GM18520 (cell line): Measurements from ENCODE around the gene SPINT1.

ENCODE experiments used
- ATAC-seq: cut with Tn5 transposase; IDR thresholded peaks from one replicate; pipeline ENCODE4 v1.9.1; 2021; ENCODE audit not compliant: unreplicated experiment

SPINT1 gene

DNA sequence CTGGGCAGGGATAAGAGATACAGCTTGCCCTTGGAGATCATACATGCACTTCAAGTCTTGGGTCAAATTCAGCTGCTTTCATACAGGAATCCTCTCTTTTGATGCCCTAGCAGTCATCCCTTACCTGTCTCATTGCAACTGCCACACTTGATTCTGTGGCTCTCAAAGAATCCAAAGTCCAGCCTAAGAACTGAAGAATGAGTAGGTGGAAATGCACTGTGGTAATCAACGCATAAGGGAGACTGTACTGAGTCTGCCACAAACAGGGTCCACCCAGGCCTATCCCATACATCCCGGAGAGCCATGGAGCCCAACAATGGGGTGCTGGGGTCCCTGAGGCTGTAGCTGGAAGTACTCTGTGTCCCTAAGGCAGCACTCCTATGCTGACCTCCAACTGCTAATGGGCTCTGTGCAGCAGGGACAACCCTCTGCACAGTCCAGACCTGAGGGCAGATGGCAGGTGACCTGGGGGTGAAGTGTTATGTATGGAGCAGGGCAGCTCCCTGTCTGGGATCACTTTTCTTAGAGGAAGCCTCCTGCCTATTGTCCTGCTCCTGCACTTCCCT is 48.7 kb downstream of the SPINT1 start:
- ATAC-seq, result no peak

DNA sequence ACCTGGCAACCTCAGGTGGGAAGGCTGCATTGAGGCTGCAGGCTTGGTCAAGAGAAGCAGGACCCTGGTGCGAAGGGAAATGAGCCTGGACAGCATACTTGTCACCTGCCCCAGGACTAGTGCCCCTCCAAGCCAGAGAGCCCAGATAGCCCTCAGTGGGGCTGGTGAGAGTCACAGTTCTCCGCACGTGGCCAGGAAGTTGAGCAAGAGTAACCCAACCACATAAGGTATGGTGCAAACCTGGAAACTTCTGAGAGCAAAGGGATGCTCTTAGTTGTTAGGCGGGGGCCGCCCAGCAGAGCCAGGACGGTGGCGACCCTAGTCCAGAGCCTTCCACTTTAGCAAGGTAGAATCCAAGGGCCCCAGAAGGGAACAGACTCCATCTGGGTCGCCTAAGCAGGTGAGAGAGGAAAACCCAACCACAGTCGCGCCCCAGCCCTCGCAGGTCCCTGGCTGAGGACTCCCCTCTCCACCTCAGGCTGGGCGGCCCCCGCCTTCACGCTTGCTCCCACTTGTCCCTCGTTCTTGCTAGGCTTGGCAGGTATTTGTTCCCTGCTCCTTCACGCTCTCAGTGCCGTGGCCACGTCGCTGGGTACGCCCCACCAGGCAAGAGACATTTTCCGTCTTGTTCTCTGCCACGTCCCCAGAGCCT is 49.3 kb downstream of the SPINT1 start:
- no peak for ATAC-seq

DNA sequence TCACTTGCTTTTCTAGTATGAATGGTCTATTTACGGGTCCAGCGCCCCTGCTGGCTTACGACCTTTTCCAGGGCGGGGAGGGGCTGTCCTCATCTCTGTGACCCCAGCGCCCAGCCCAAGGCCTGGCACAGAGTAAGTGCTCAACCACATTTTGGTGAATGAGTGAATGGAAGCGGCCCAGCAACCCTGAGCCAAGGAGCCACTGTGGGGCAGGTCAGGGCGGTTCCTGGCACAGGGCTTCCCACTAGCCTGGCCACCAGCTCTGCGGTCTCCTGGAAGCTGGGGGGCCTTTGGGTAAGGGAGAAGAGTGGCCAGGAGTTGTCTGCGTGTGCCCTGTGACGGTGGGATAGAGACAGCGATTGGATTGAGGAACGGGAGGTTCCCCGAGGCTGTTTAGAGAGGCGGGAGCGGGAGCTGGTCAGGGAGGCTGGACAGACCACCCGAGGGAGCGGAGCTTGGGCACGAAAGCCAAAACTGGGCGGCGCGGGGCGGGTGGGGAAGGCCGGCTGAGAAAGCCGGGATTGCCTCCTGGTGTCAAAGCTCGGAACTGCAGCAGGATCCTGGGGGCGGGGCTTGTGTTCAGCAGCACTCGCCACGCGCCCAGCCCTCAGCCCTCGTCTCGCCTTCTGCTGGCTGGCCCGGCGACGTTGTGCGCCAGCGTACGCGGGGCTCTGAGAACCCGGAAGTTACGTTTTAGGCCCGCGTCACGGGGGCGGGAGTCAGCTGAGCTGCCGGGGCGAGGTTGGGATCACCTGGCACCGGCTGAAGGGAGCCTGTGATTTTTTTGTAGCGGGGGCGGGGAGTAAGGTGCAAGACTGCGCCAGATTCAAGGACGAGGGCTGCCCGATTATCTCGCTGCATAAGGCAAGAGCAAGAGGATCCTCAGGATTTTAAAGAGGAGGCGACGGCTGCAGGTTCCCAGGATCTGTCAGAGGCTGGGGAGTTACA is 50.2 kb downstream of the SPINT1 start, which contains the start of gene VPS18:
Gene VPS18 (plus strand): TSS at position 718 of the 948 bp plus-strand sequence. CDS start 319 bp downstream, outside the sequence.
- ATAC-seq, result peak; percentile 87

DNA sequence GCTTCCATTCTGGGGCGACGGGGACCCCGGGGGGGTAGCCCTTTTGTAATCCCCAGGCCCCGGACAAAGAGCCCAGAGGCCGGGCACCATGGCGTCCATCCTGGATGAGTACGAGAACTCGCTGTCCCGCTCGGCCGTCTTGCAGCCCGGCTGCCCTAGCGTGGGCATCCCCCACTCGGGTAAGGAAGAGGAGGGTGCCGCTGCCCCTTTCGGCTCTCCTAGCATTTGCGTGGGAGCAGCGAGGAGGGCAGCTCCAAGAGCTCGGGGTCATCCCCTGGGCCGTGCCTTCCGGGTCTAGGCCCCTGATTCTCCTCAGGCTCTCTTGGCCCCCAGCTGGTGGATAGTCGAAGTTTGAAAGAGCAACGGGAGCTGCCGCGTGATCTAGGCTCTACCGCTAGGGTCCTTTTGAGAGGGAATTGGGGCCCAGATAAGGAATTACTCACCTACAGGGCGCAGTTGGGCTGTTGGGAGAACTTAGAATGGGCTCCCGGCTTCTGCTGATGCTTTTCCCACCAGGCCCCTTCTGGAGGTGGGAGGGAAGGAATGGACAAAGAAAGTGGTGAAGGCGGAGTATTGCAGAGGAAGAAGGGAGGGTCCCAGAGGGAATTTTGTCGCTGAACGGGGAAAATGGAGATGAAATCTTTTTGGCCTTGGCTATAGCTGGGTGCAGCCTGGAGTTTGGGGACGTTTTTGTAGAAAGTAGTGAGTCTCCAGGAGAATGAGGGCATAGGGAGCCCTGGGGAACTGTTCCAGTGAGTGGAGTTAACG is 51.0 kb downstream of the SPINT1 start:
- ATAC-seq, result no peak

DNA sequence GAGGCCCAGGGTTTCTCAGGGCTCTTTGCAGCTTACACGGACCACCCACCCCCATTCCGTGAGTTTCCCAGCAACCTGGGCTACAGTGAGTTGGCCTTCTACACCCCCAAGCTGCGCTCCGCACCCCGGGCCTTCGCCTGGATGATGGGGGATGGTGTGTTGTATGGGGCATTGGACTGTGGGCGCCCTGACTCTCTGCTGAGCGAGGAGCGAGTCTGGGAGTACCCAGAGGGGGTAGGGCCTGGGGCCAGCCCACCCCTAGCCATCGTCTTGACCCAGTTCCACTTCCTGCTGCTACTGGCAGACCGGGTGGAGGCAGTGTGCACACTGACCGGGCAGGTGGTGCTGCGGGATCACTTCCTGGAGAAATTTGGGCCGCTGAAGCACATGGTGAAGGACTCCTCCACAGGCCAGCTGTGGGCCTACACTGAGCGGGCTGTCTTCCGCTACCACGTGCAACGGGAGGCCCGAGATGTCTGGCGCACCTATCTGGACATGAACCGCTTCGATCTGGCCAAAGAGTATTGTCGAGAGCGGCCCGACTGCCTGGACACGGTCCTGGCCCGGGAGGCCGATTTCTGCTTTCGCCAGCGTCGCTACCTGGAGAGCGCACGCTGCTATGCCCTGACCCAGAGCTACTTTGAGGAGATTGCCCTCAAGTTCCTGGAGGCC is 55.8 kb downstream of the SPINT1 start:
- ATAC-seq, result no peak

DNA sequence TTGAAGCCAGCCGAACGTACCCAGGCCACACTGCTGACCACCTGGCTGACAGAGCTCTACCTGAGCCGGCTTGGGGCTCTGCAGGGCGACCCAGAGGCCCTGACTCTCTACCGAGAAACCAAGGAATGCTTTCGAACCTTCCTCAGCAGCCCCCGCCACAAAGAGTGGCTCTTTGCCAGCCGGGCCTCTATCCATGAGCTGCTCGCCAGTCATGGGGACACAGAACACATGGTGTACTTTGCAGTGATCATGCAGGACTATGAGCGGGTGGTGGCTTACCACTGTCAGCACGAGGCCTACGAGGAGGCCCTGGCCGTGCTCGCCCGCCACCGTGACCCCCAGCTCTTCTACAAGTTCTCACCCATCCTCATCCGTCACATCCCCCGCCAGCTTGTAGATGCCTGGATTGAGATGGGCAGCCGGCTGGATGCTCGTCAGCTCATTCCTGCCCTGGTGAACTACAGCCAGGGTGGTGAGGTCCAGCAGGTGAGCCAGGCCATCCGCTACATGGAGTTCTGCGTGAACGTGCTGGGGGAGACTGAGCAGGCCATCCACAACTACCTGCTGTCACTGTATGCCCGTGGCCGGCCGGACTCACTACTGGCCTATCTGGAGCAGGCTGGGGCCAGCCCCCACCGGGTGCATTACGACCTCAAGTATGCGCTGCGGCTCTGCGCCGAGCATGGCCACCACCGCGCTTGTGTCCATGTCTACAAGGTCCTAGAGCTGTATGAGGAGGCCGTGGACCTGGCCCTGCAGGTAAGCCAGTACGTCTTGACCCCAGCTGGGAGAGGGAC is 56.6 kb downstream of the SPINT1 start:
- ATAC-seq, result no peak

DNA sequence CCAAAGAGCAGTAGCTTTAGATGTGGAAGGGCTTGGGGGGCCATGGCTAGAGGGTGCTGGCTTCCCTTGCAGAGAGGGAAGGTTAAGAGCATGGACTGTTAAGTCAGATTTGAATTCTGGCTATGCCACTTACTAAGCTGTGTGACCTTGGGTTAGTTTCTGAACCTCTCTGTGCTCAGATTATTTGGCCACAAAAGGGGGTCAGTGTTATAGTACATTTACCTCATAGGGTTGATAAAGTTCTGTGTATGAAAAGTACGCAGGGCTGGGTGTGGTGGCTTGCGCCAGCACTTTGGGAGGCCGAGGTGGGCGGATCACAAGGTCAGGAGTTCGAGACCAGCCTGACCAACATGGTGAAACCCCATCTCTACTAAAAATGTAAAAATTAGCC is 57.2 kb downstream of the SPINT1 start:
- ATAC-seq, result no peak

DNA sequence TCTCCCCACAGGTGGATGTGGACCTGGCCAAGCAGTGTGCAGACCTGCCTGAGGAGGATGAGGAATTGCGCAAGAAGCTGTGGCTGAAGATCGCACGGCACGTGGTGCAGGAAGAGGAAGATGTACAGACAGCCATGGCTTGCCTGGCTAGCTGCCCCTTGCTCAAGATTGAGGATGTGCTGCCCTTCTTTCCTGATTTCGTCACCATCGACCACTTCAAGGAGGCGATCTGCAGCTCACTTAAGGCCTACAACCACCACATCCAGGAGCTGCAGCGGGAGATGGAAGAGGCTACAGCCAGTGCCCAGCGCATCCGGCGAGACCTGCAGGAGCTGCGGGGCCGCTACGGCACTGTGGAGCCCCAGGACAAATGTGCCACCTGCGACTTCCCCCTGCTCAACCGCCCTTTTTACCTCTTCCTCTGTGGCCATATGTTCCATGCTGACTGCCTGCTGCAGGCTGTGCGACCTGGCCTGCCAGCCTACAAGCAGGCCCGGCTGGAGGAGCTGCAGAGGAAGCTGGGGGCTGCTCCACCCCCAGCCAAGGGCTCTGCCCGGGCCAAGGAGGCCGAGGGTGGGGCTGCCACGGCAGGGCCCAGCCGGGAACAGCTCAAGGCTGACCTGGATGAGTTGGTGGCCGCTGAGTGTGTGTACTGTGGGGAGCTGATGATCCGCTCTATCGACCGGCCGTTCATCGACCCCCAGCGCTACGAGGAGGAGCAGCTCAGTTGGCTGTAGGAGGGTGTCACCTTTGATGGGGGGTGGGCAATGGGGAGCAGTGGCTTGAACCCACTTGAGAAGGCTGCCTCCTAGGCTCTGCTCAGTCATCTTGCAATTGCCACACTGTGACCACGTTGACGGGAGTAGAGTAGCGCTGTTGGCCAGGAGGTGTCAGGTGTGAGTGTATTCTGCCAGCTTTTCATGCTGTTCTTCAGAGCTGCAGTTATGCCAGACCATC is 59.0 kb downstream of the SPINT1 start:
- no peak for ATAC-seq

DNA sequence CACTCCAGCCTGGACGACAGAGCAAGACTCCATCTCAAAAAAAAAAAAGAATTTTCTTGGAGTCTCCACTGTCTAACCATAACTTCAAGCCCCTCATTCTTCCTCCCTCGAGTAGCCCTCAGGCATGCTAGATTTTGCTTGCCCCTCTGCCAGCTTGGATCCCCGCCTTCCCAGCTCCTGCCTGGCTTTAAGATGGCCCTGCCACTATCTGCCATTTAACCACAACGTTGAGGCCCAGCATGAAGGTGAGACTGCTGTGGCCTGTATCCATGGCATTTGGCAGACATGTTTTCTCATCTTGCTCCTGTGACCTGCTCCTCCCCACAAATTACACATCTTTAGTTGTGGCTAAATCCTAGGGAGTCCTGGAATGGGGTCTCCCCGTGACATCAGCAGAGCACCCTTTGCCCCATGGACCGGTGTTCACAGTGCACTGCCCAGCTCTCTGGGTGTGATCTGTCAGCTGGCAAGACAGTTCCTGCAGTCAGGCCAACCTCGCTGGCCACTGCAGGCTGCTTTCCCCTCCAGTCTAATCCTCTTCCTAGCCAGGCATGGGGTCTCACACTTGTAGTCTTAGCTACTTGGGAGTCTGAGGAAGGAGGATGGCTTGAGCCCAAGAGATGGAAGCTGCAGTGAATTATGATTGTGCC is 60.8 kb downstream of the SPINT1 start:
- ATAC-seq, result no peak

DNA sequence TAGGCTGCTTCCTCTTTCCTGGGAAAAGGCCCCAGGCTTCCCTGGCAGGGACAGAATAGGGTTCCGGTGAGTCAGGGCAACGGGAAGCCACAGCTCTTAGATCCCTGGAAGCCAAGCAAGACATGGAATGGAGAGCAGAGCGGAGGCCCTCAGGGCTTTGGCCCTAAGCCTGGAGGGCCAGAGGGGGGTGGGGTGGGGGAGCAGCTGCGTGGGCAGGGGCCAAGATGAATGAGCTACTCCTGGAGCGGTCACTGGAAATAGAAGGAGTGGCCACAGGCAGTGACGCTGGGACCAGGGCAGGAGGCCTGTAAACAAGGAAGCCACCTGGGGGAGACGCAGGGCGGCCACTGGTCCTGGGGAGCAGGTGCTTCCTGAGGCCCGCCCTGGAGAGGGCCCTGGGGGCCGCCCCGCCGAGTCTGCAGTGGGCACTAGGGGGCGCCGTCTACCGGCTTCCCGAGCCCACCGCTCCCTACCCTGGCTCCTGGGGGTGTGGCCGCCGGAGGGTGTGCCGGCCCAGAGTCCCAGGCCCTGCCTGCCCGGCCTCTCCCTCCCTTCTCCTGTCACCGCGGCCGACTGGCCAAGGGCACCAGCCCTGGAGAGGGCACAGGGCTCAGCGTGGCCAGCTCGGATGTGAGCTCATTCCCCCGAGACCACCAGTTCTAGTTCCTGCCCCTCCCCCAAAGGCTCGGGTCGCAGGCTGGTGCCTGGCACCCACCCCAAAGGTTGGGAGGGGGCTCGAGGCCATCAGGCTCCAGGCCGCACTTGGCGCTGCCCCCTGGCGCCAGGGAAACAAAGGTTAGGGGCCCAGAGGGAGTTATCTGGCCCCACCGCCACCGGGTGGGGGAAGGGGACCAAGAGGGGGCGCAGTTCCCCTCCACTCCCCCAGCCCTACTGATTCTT is 62.5 kb downstream of the SPINT1 start:
- peak; percentile 33 for ATAC-seq

DNA sequence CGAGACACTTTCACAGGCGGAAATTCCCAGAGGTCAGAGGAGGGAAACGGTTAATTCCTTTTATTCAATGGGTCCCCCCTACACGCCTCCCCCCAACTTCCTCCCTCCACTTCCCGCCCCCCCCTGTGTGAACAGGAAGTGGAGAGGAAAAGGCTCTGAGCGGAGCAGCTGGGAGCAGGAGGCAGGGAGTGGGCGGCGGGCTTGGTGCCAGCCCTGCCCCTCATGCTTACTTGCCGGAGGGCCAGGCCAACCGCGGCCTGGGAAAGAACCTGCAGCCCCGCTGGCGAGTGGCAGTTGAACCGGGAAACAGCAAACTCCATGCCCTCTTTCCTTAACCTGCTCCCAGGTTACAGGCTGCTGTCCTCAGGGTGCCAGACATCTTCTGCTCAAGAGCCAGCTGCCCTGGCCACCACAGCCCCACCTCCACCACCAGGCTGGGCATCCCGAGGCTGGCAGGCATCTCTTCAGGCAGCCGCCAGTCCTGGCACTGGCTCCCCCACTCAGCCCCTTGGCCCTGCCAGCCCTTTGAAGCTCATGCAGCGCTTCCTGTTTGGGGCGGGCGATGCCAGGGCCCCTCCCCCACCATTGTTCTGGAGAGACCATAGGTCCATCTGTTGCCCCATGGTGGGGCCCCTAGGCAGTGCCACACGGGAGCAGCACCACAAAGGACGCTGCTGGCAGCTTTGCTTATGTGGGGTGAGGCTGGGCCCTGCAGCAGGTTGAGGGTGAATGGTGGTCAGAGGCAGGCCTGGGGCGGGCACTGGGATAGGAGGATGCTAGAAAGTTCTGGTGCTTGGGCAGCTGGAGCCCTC is 63.3 kb downstream of the SPINT1 start:
- no peak for ATAC-seq
